HG03196 (cell line): Measurements from ENCODE around the gene AHCTF1.
"Not testable (repeated sequence)": the region's sequence is repeated elsewhere in the genome, so short reads cannot be mapped to it uniquely, and the experiment has no call there.

Experiments used
- ATAC-seq: cut with Tn5 transposase; IDR thresholded peaks from one replicate; pipeline ENCODE4 v1.9.1; 2021; ENCODE audit not compliant: unreplicated experiment

Gene AHCTF1

DNA sequence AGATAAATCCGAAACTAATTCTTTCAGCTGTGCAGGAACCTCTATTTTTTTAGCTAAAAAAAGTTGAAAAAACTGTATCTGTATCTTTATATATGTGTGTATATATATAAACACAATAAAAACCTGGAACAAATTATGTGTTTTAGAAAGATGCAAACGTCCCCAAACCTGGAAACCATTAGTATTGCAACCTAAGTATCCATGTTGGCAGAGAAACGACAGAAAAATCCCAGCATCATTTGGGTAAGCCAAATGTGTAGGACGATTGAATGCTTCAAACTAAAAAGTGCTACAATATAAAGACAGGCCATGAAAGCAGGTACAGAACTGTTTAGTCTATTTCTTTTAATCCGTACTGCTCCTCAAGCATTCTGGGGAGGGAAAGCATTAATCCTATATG, 87.9 kb downstream of the AHCTF1 start:
- no peak for ATAC-seq

DNA sequence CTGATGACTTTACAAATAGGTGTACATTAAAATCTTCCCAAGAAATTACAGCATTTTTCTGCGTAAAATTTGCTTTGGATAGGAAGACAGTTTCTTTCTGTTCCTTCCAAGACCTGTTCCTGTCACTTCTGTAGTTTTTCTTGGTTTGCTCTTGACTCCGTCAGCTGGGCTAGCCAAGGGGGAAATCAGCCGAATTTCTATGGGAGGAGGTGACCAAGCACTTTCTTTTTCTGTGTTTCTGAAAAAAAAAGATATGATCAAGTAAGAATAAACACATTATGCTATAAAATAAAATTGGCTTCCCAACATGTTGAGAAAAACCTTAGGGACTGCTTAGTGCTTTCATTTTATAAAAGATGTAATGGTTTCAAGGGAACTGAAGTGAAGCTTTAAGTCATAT, 91.0 kb downstream of the AHCTF1 start:
- ATAC-seq = not testable (repeated sequence)

DNA sequence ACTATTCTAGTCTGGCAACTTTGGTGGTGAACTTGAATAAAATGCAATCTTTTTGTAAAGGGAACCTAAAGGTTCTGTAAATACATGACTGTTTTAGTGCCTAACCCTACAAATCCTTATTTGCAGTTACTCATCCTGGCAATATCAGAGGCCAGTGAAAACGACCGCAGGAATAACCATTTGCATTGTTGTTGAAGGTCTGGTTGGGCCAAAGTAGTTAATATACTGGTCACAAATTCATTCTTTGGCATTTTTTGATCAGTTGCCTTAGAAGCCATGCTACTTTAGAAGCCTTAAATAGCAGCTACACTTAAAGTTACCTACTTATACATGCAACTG, 93.7 kb downstream of the AHCTF1 start:
- ATAC-seq = no peak

DNA sequence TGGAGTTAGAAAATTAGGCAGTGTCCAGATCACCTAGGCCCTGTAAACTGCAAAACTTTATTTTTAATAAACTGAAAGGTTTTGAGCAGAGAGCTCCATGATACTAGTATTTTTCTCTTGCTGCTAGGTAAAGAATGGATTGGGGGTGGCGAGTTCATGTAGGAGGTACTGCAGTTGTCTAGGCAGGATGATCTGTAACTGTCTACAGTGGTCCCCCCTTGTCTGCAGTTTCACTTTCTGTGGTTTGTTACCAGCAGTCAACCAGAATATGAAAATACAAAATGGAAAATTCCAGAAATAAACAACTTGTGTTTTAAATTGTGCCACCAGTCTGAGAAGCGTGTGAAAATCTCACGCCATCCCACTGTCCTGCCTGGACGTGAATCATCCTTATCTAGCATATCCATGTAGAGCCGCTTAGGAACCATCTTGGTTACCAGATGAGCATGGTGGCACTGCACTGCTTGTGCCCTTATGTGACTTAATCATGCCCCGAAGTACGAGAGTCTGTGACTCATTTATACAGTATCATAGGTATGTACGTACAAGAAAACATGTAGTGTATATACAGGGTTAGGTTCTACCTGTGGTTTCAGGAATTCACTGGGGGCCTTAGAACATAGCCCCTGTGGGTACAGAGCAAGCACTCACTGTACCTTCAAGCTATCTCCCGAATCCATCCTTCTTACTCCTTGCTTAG, 94.2 kb downstream of the AHCTF1 start:
- ATAC-seq = no peak

DNA sequence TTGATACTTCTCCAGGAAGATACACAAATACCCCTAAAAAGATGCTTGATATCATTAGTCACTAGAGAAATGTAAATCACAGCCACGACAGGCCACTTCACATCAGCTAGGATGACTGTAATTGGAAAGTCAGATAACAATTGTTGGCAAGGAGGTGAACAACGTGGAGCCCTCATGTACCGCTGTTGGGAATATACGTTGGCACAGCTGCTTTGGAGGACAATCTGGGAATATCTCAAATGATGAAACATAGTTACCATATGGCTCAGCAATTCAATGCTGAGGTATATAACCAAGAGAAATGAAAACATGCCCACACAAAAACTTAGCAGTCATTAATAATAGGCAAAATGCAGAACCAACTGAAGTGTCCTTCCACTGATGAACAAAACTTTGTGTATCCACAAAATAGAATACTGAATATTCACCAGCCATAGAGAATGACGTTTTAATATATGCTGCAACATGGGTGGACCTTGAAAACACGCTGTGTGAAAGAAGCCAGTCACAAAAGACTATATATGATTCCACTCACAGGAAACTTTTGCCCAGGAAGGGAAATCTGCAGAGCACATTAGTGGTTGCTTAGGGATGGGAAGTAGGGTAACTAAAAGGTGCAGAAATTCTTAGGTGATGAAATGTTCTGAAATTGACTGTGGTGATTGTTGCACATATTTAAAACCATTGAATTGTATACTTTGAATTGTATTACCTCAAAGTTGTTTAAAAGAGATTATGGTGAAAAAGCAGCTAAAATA, 95.4 kb downstream of the AHCTF1 start:
- no peak for ATAC-seq

DNA sequence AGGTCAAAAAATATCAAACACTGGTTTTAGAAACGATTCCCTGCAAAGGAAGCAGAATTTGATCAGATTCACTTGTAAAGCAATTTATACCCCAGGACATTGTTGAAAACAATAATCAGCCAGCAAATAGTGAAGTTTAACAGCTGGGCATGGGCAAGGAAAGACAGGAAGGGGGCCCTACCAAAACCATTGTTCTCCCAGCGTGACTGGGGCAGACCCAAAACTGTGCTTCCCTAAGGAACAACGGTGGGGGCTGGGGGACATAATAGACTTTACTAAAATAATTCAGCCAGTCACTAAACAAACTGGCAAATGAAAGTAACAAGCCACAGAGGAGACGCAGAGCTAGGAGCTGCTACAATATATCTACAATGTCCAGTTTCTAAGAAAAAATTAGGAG, 100.2 kb downstream of the AHCTF1 start:
- ATAC-seq = no peak

DNA sequence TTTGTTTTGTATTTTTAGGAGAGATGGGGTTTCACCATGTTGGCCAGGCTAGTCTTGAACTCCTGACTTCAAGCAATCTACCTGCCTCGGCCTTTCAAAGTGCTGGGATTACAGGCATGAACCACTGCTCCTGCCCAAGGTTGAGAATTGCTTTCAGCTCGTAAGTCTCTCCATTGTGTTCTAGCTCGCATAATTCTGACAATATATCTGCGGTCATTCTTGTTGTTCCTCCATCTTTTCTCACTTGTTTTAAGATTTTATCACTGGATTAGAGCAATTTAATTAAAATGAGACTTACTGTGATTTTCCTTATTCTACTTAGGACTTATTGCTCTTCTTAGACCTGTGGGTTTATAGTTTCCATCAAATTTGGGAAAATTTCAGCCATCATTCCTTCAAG, 102.9 kb downstream of the AHCTF1 start:
- no peak for ATAC-seq

DNA sequence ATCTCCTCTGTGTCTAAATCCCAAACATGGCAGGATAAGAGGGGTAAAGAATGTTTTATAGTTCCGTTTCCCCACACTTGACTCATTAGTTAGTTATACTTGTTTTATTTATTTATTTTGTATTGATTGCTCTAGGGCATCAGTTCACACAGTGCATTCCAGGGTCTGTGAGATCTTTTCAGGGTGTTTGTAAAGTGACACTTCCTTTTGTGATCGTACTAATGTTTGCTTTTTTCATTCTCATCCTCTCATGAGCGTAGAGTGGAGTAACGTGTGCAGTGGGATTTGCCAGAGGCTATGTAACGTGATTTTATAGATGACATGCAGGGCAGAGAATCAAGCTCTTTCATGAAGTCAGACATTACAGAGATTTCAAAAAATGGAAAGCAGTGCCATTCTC, 104.4 kb downstream of the AHCTF1 start:
- ATAC-seq = no peak

DNA sequence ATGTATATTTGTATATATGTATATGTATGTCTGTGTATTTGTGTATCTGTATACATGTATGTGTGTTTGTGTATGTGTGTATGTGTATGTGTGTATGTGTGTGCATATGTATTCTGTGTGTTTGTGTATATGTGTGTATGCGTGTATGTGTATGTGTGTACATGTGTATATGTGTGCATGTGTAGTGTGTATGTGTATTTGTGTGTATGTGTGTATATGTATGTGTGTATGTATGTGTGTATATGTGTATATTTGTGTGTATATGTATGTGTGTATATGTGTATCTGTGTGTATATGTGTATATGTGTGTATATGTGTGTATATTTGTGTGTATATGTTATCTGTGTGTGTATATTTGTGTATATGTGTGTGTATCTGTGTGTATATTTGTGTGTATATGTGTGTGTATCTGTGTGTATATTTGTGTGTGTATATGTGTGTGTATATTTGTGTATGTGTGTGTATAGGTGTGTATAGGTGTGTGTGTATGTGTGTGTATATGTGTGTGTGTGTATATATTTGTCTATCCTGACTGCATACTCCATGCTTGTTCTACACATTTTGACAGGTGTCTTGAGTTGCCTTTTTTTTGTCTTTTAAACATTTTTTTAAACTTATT, 106.1 kb downstream of the AHCTF1 start:
- ATAC-seq = no peak

DNA sequence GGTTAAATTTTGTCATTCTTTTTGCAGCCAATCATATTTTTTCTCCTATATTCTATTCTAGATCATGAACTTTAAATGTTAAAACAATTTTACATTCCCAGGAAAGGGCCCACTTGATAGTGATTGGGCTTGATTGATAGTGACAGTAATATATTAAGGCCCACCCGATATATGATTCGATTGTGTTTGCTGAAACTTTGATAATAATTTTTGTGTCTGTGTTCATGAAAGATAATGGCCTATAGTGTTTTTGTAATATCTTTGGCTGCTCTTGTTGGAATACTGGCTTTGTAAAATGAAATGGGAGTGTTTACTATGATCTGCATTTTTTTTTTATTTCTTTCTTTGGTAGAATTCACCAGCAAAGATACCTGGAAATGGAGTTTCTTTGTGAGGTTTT, 107.2 kb downstream of the AHCTF1 start:
- no peak for ATAC-seq

DNA sequence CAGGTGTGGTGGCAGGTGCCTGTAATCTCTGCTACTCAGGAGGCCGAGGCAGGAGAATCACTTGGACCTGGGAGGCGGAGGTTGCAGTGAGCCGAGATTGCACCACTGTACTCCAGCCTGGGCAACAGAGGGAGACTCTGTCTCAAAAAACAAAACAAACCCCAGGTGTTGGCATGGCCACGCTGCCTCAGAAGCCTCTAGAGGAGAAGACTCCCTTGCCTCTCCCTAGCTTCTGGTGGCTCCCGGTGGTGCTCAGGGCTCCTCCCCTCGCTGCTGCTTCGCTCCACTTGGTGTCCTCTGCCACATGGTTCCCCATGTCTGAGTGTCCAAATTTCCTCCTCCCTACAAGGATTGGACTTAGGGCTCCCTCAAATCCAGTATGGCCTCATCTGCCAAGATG, 109.6 kb downstream of the AHCTF1 start:
- not testable (repeated sequence) for ATAC-seq

DNA sequence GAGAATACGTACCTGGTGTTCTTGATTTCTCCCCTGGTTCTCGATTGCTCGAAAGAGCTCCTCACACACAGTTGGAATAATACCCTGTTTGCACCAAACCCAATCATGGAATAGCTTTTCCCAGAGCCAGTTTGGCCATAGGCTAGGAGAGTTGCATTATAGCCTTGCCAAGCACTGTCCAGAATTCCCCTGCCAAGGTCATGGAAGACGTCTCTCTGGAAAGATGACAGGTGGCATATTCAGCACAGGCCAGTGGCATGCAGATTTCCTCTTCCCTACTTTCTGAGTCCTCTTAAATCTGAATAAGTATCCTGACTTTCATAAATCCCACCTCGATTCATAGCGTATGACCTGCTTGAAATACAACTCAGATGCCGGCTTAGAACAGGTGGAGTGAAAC, 111.1 kb downstream of the AHCTF1 start:
- no peak for ATAC-seq

DNA sequence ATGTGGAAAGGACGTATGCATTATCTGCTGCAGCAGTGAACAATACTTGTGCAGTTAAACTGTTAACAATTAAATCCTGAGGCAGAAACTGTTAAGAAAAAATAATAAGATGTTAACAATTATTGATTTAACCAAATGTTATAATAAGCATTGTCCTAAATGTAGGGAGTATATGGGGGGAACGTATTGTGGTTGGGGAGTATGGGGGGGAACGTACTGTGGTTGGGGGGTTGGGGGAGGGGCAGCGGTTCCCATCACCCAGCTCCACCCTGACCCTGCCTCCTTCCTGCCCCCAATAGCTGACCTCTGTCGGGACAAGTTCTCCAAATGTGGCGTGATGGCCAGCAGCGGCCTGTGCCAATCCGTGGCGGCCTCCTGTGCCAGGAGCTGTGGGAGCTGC, 114.0 kb downstream of the AHCTF1 start:
- not testable (repeated sequence) for ATAC-seq

DNA sequence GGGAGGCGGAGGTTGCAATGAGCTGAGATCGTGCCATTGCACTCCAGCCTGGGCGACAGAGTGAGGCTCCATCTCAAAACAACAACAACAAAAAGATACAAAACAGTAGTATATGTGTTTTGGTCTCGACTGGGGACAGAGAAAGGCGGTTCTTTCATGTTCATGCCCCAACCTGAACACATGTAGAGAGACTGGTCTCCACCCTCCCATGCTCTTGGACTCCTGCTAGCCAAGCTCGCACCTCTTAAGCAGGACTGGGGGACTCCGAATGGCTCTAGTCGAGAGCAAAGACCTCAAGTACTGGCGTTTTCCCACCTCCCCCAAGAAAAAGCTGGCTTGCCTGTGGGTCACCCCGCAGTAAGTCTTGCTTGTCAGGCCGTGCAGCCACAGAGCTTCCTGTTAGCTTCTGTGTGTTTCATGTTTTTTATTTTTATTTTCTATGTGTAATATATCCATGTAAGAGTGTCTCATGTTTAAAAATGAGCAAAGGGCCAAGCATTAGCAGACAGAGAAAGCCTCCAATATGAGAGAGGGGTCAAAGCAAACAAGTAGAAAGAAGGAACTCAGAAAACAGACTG, 116.0 kb downstream of the AHCTF1 start:
- no peak for ATAC-seq

DNA sequence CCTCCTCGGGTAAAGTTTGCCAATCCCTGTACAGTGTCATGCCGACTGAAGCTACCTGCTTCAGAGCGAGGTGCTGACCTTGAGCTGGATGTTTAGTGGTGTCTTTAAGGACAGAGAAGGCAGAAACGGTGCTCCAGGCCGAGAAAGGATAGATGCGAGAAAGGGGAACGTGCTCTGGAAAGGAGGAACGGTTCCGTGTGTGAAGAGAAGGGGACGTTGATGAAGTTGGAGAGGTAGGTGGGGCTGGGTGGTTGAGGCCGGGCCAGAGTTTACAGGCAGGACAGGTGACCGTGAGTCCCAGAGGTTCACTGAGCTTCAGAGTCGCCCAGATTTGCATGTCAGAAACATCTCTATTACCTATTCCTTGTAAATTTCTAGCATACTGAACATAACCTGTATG, 116.9 kb downstream of the AHCTF1 start:
- ATAC-seq = no peak

DNA sequence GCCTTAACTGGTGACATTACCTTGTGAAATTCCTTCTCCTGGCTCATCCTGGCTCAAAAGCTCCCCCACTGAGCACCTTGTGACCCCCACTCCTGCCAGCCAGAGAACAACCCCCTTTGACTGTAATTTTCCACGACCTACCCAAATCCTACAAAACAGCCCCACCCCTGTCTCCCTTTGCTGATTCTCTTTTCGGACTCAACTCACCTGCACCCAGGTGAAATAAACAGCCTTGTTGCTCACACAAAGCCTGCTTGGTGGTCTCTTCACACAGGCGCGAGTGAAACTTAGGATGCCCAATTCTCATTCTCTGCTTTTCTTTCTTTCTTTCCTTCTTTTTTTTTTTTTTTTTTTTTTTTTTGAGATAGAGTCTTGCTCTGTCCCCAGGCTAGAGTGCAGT, 118.4 kb downstream of the AHCTF1 start:
- not testable (repeated sequence) for ATAC-seq

DNA sequence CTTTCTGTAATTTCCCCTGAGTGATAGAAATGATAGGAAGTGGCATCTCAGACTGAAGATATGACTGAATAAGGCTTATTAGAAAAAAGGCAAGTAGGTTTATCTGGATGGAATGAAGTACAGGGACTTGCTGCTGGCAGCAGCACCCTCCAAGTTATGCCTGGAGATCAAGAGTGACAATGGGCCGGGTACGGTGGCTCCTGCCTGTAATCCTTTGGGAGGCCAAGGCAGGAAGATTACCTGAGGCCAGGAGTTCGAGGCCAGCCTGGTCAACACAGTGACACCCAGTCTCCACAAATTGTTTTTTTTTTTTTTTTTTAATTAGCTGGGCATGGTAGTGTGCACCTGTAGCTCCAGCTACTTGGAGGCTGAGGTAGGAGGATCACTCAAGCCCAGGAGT, 119.8 kb downstream of the AHCTF1 start:
- no peak for ATAC-seq

DNA sequence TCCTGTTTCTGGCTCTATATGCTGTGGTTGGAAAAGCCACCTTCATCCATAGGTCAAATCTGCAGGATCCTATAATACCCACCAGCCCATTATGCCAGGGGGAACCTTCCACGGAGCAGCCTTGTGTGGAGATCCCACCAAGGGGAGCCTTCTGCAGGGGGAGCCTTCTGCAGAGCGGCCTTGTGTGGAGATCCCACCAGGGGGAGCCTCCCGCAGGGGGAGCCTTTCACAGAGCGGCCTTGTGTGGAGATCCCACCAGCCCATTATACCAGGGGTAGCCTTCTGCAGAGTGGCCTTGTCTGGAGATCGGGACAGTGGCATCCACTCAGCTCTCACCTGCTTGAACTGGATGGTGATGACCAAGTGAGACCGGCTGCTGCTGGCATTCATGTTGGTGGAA, 122.3 kb downstream of the AHCTF1 start:
- ATAC-seq = no peak

DNA sequence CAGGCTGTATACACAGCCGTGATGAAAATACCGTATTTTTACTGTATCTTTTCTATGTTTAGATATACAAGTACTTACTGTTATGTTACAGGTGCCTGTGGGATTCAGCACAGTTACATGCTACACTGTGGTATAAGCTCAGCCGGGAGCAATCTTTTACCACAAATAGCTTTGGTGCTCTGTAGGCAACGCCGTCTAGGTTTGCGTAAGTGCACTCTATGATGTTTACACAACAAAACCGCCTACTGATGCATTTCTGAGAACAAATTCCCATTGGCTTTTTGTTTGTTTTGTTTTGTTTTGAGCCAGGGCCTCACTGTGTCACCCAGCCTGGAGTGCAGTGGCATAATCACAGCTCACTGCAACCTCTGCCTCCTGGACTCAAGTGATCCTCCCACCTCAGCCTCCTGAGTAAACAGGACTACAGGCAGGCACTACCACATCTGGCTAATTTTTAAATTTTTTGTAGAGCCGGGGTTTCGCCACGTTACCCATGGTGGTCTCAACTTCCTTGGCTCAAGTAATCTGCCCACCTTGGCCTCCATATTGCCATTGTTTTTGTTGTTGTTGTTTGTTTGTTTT, 126.5 kb downstream of the AHCTF1 start:
- no peak for ATAC-seq

DNA sequence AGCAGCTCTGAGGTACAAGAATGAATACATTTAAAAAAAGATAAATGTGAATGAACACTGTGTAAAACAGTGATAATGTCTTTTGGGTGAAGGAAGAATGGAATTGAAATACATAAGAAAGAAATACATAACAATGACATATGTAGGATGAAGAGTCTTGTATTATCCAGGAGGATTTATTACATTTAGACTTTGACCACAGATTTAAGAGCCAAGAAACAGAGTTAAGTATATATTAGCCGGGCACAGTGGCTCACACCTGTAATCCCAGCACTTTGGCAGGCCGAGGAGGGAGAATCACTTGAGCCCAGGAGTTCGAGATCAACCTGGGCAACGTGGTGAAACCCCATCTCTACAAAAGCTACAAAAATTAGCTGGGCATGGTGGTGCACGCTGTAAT, 127.9 kb downstream of the AHCTF1 start:
- ATAC-seq = no peak

DNA sequence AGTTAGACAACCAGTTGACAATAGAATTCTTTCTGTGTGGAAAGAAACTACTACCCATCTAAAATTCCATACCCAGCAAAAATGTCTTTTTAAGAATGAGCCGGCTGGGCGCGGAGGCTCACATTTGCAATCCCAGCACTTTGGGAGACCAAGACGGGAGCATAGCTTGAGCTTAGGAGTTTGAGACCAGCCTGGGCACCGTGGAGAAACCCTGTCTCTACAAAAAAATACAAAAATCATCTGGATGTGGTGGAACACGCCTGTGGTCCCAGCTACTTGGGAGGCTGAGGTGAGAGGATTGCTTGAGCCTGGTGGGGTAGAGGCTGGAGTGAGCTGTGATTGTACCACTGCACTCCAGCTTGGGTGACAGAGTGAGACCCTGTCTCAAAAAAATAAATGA, 128.4 kb downstream of the AHCTF1 start:
- no peak for ATAC-seq
